ENCODE results near the gene RAD51B.
"Not testable (repeated sequence)": the region's sequence is repeated elsewhere in the genome, so short reads cannot be mapped to it uniquely, and the experiment has no call there.

RAD51B gene

DNA sequence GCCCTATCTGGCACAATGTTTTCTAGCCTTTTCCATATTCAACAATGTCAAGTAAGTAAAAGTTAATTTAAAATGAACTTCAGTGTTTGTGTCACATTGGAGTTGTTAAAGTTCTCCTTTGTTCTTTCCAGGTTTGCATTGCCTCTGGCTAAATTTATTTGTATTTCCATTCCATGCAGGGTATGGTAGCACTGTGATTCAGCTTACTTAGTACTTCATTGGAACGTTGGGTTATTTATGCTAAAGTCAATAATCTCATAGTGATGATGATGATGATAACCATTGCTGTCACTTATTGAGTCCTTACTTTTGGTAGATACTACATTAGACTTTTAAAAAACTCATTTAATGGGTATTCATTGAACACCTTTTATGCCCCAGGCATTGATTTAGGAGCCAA is 286.9 kb downstream of the RAD51B start:
- DNase-seq (ENCODE audit: low read depth in 1 of 2, low spot score in 1 of 2), result no peak

DNA sequence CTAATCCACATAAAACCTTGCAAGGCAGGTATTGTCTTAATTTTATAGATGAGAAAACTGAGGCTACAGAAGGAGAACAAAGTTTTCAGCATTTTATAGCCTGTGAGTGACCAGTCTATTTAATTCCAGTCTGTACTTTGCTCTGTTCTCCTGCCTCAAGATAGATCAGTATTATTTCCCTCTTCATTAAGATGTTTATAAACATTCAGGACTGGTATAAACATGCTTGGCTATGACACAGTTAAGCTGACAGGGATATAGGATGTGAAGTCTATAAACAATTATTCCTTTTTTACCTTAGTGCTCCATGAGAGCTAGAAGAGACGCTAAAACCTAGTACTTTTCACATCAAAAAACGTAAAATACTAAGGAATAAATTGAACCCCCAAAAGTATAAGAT is 287.3 kb downstream of the RAD51B start:
- no peak for DNase-seq (ENCODE audit: low read depth in 1 of 2, low spot score in 1 of 2)

DNA sequence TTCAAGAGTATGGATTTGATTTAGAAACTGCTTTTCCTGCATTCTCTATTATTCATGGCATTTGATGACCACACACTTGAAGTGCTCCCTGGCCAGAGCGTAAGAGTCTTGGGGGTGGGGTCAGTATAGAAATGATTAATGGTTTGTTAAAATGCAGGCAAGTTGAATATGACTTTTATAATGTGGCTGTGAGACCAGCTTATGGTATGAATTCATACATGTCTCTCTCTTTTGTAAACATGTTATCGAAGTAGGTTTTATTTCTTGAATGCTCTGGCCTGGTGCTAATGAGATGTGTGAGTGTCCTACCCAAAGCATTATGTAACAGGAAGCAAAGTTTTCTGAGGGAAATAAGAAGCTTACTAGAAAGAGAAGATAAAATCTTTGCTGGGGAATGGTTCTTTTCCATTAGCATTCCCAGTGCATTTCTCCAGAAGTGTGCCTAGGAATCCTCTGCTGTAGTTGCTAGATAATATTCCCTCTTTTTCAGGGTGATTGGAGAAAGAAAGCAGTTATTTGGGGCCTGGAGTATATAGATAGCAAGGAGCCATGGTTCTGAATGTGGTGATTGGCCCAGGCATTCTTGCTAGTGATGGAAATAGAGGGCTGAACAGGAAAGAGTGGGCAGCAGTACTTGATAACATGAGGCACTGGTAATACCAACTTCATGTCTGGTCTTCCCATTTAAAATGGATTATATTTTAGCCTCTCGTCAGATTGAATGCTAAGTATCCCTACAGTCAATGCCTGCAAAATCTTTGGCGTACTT is 289.7 kb downstream of the RAD51B start:
- DNase-seq (ENCODE audit: low read depth in 1 of 2, low spot score in 1 of 2), result no peak

DNA sequence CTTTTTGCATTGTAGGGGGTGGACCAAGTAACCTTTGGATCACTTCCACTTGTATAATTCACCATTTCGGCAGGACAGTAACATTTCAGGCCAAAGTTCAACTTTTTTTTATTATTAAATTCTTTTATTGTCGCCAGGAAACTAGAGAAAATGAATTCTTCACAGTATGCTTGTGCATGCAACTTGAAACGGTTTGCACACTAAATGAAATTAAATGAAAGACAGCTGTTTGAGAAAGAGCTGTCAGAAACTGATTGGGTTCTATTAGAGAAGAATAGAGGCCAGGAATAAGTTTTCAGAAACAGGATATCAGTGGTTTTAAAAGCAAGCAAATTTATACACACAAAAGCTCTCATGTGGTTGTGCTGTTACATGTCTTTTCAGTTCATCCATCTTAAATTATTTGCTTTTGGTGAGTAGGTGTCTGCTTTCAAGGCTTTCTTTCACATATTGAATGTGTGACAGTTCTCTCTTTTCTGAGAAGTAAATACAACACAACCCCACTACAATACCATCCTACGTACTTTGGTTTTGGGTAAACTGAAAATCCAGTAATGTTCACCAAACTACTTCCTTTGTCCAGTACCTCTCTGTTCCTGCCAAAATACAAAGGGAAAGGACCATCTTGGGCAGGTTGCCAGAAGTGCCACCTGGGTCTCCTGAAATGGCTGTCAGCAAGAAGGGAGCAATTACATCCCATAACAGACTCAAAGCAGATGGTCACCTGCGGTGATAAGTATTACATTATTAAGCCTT is 291.7 kb downstream of the RAD51B start:
- no peak for DNase-seq (ENCODE audit: low read depth in 1 of 2, low spot score in 1 of 2)

DNA sequence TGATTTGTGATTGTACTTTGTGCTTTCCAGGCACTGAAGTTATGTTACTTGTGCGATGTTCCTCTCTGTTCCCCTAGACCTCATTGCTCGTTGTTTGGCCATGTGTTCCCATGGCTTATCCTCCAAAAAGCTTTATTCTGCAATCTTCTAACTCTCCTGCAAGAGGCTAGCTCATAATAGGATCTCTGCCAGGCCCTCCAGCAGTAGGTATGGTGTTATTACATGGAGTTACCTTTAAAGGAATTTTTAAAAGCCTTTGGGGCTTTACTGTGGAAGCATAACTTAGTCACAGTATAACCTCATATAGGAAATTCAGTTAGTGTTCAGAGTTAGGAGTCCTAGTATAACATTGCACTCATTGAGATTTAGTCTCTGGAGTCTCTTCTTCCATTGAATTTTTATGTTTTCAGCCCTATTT is 292.3 kb downstream of the RAD51B start:
- DNase-seq (ENCODE audit: low read depth in 1 of 2, low spot score in 1 of 2), result no peak

GRCh38 chr14:68112442-68112841 is 292.9 kb downstream of the RAD51B start:
- DNase-seq (ENCODE audit: low read depth in 1 of 2, low spot score in 1 of 2), result no peak

- no peak for DNase-seq (ENCODE audit: low read depth in 1 of 2, low spot score in 1 of 2)
Measured at GRCh38 chr14:68113343-68113930, 293.9 kb downstream of the RAD51B start.

- not testable (repeated sequence) for DNase-seq (ENCODE audit: low read depth in 1 of 2, low spot score in 1 of 2)
Measured at GRCh38 chr14:68115952-68116351, 296.4 kb downstream of the RAD51B start.

- DNase-seq (ENCODE audit: low read depth in 1 of 2, low spot score in 1 of 2), result no peak
Measured at GRCh38 chr14:68122651-68123050, 303.1 kb downstream of the RAD51B start.

DNA sequence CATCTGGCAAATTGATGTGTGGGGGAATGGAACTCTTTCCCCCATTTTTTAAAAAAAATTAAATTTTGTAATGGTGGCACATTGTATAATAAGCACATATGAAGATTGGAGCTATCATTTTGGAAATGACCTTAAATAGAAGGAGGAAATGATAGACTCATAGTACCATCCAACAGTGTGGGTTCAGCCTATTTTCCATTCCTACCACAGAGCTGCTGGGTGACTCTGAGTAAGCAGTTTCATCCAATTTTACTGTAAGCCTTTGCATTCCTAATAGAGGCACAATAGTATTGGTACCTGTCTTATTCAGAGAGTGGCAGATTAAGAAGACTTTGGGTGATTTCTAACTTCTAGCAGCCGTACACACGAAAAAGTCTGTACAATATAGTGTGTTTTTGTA is 304.5 kb downstream of the RAD51B start:
- DNase-seq (ENCODE audit: low read depth in 1 of 2, low spot score in 1 of 2), result no peak

GRCh38 chr14:68124979-68125731 is 305.6 kb downstream of the RAD51B start:
- no peak for DNase-seq (ENCODE audit: low read depth in 1 of 2, low spot score in 1 of 2)

- no peak for DNase-seq (ENCODE audit: low read depth in 1 of 2, low spot score in 1 of 2)
Measured at GRCh38 chr14:68127166-68127565, 307.6 kb downstream of the RAD51B start.

DNA sequence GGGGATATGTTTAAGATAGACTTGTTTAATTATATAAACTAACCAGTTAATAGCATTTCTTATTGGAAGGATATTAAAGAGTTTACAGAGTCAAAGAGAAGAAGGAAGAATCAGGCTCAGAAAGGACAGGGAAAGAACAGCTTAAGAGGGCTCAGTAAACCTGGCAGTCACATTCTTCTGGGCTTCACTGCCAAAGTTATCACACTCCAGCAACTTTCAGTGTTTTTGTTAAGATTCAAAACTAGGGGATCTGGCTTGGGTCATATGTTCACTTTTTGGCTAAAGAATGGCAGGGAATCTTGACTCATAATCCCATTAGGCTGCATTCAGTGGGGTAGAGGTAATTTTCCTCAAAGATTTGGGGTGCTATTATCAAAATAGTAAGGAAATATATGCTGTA is 312.3 kb downstream of the RAD51B start:
- no peak for DNase-seq (ENCODE audit: low read depth in 1 of 2, low spot score in 1 of 2)

DNA sequence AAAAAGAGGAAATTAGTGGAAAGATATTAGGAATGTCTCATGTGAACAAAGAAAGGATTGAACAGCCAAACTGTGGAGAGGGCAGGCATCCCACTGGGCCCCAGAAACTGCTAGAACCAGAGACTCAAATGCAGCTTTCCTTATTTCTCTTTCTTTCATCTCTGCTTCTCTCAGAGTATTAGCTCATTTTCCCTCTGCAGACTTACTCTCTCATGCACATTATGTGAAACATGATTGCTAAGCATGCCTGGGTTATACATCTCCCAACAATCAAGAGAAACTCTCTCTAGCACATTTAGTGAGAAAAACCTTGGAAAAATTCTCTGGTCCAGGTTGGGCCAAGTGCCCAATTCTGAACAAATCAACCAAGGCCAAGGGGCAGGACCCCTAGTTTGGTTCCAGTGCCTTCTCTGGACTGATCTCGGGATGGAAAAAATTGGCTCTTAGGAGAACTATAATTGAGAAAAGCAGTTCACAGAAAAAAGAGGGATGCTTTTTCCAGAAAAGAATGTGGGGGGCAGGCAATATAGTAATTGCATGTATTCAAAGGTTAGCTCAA is 313.1 kb downstream of the RAD51B start:
- no peak for DNase-seq (ENCODE audit: low read depth in 1 of 2, low spot score in 1 of 2)

DNA sequence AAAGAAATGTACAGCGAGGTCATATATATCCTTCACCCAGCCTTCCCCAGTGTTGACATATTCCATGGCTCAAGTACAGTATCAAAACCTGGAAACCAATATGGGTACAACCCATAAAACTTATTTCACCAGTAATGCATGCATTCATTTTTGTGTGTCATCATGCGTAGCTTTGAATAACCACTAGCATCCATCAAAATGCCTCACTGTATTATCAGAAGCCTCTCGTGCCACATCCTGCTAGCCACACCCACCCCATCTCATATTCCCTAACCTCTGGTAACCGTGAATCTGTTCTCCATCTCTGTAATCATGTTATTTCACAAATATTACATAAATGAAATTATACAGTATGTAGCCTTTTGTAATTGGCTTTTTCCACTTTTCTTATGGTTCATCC is 314.3 kb downstream of the RAD51B start:
- DNase-seq (ENCODE audit: low read depth in 1 of 2, low spot score in 1 of 2), result no peak

GRCh38 chr14:68135028-68135427 is 315.4 kb downstream of the RAD51B start:
- DNase-seq (ENCODE audit: low read depth in 1 of 2, low spot score in 1 of 2), result no peak

DNA sequence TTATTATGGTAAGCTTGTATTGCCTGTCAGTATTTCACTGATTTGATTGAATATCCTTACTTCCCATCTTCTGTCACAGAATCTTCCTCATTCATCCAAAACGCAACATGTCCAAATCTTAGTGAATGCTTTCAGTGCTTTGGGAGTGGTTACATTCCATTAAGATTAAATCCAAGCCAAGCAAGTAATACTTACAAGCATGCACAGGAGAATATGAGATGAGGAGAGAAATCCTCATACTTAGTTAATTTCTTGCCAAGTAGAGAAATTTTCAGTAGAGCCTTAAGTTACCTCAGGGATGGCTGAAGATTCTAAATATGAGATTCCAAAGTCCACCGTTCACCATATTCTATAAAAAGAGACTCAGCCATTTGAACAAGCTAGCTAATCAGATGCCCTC is 316.0 kb downstream of the RAD51B start:
- DNase-seq (ENCODE audit: low read depth in 1 of 2, low spot score in 1 of 2), result no peak

GRCh38 chr14:68137704-68138619 is 318.4 kb downstream of the RAD51B start:
- no peak for DNase-seq (ENCODE audit: low read depth in 1 of 2, low spot score in 1 of 2)

GRCh38 chr14:68139431-68140075 is 320.0 kb downstream of the RAD51B start:
- DNase-seq (ENCODE audit: low read depth in 1 of 2, low spot score in 1 of 2), result no peak
